Ammon's horn (tissue), 1 donor: ENCODE results near the gene RFX8.
"Not testable (repeated sequence)": the region's sequence is repeated elsewhere in the genome, so short reads cannot be mapped to it uniquely, and the experiment has no call there.

Source experiments
- DNase-seq: peaks from one replicate; pipeline ENCODE4 v3.0.0-alpha.2; 2016; ENCODE audit warnings: low spot score

Gene RFX8

DNA sequence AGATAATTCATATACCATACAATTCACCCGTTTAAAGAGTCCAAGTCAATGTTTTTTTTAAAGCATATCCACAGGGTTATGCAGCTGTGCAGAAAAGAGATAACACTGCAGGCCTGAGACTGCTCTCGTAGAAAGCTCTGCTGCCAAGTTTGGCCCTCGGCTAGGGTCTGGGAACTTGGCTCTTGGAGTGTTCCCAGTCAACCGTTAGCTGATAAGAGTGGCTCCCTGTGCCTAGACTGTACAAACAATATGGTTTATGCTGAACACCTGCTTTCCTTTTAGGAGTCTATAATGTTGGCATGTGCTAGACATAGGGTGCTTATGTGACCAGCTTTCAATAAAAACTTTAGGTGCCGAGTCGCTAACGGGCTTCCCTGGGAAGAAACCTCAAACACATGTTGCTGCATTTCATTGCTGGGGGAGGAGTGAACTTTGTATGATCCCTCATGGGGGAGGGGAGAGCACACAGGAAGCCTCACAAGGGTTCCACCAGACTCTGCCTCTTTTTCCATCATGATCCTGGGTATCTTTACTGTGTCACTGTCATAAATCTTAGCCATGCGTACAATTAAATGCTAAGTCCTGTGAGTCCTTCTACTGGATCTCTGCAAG is 34.7 kb downstream of the RFX8 start:
- no peak for DNase-seq

GRCh38 chr2:101439716-101440115 is 35.2 kb downstream of the RFX8 start:
- DNase-seq = no peak

DNA sequence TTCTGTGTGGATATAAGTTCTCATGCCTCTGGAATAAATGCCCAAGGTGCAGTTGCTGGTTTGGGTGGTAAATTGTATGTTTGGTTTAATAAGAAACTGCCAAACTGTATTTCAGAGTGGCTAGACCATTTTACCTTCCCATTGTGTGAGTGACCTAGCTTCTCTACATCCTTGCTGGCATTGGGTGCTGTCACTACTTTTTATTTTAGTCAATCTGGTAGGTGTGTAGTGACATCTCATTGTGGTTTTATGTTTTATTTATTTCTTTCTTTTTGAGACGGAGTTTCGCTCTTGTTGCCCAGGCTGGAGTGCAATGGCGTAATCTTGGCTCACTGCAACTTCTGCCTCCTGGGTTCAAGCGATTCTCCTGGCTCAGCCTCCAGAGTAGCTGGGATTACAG is 36.4 kb downstream of the RFX8 start:
- not testable (repeated sequence) for DNase-seq

- peak; percentile 12 for DNase-seq
These were observed 39.7 kb downstream of the RFX8 start for GRCh38 chr2:101435001-101435862.

GRCh38 chr2:101433465-101433864 is 41.4 kb downstream of the RFX8 start:
- DNase-seq = no peak

DNA sequence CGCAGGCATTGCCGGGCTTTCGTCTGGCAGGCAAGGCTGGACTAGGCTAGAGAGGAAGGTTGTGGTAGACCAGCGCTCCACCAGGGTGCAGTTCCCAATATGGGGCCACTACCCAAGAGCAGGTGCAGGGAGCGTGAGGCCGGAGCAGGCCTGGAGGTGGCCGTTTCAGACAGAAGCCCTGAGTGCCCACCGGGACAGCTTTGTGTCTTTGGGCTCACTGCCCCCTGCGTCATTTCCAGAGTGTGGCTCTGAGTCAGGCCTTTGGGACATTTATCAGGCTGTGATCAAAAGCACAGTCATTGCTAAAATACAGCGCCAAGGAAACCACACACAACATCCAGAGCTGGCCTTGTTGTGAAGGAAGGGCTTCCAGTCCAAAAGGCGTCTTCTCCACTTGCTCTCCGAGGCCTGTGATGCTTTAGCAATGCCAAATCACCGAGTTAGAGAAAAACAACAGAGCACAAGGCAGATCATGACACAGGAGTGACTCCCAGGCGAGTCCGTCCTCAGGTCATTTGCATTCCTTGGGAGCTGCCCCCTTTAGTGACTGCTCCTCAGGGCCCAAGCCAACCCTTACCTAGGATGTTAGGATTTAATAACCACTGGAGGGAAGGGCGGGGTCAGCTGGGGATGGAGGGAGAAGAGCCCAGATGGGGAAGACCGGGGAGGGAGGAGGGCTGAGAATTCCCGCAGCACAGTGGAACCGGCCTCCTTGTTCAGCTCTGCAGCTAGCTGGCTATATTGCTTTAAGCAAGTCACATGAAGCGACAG is 42.3 kb downstream of the RFX8 start:
- DNase-seq = no peak

DNA sequence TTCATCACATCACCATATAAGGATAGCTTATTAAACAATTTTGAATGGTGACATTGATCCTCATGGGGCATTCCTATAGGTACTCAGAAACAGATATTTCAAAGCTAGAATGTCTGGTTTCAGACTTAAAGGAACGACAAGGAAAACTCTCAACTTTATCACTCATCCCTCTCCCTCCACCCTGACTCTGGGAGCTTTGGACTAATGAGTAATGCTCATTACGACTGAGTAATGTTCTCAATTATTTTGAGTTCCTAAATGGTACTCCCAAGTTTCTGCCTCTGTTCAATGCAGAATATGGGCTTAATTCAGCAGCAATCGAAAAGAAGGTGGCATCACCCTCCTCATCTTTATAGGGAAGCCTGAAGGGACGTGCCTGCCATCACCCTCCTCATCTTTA is 43.4 kb downstream of the RFX8 start:
- no peak for DNase-seq

- no peak for DNase-seq
These were observed 44.8 kb downstream of the RFX8 start for GRCh38 chr2:101430156-101430555.

GRCh38 chr2:101429453-101429852 is 45.5 kb downstream of the RFX8 start:
- no peak for DNase-seq

DNA sequence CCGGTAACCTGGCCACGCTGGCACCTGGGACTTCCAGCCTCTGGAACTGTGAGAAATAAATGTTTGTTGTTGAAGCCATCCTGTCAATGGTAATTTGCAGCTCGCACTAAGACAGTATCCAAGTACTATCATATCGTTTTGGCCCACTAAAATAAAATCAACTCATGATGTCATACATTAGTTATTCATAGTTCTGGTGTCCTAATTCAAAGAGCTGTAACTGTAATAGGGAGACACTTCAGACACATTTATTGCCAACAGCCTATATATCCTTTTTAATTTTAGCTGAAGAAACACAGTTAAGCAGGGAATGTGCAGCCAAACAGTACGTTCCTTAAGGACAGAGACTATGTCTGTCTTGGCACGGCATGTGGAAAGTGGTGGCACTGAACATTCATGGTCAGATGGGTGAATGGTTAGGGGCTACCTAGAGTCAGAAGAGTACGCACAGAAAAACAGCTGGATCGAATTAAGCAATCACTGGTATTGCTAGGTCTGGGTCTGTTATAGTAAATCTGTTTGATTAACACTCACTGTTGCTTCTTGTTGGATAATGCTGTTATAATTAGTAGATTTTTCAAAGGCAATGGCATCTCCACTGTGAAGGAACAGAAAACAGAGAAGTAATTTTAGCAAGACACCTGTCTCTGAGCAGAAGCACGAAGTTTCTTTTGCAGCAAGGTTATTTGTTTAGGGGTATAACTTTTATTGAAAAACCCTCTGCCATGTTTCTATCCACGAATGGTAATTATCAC is 46.3 kb downstream of the RFX8 start:
- DNase-seq = no peak

- no peak for DNase-seq
These were observed 47.2 kb downstream of the RFX8 start for GRCh38 chr2:101427743-101428142.

- no peak for DNase-seq
These were observed 47.7 kb downstream of the RFX8 start for GRCh38 chr2:101427240-101427639.

DNA sequence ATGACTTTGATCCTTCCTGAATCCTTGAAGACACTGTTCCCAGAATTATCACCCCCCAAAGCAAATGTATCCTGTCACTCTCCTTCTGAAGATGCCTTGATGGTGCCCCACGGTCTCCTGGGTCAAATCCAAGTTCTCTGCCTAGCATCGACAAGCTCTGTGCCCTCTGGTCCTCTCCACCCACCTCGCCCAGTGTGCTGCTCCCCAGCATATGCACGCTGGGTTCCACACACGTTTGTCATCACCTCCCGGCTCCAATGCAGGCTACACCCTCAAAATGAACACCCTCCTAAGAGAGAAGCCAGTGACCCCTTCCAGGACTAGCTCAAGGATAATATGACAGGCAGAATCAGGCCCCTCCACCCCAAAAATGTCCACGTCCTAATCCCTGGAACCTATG is 48.1 kb downstream of the RFX8 start:
- no peak for DNase-seq

GRCh38 chr2:101420623-101421022 is 54.3 kb downstream of the RFX8 start:
- no peak for DNase-seq

DNA sequence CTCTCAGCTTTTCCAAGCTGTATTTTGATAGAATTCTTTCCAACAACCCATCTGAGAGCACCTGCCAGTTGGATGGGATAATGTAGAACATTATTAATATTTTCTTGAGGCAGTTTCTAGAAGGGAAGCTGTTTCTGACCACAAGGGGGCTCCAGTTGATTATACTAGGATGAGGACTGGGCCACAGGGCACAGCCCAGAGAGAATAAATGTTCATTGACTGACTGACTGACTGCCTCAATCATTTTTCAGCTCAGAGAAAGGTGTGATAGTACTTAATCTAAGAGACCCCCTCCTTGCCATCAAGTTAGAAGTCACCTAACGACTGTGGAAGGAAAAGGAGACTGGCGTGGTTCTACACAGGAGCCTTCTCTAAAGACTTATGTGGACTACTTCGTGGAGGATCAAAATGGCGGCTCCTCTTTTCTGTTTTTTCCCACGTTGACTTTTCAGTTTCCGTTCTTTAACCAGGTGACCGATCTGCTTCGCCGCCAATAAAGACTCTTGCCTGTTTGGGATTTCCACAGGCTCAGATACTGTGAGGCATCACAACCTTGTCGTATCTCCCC is 55.7 kb downstream of the RFX8 start:
- peak; percentile 68 for DNase-seq

DNA sequence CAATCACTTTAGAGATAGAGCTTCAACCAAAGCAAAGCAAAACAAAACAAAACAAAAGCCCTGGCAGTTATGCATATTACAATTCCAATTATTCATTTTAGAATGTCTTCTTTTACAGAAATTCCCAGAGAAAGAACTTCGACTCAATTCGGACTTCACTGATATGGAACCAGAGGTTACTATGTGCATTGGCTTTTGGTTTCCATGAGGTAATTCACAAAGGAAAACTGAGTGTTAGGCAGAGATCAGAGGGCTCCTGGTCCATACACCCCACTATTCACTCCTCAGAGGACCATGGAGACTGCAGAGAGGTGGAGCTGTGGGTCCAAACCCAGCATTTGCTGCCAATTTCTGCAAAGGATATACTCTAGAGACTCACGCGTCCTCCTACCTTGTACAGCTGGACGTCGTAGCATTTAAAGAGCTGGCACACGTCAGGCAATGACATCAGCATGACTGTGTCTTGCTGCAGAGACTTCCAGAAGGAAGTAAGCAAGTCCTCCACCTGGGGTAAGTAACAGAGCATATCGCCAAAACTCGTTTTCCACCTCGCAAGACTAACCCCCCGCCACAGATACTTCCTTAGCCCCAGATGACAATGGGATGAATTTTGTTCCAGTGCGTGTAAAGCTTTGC is 56.3 kb downstream of the RFX8 start:
- DNase-seq = no peak

DNA sequence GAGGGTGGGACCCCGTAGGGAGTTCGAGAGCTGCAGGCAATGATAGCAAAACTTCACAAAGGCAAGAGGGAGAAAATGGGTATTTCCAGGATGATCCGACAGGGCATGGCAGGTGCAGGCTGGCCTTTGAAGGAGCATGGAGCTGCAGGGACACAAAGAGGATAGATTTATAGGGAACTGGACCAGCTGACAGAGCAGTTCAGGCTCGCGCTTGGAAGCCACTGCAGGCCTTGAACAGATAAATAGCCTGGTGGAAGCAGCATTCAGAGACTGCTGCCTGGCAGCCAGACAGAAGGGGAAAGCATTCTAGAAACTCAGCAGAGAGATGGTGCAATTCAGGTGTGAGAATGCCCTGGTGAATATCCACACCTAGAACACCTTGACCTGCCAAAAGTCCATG is 58.3 kb downstream of the RFX8 start:
- no peak for DNase-seq

DNA sequence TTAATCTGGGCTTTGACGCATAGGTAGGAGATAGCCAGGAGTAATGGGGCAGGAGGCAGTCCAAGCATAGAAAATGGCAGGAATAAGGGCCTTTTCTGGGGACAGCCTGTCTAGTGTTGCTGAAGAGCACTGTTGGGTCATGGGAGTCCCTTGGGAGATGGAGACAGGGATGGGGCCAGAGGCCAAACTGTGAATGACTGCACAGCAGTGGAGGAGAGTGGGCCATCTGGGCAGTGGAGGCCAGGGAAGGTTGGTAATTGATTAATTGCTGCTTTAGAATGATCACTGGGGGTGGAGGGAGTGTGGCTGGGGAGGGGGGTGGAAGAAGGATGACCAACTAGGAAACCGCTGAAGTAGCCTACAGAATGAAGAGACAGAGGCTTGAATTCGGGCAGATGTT is 59.0 kb downstream of the RFX8 start:
- DNase-seq = no peak

GRCh38 chr2:101415220-101415619 is 59.7 kb downstream of the RFX8 start:
- no peak for DNase-seq

GRCh38 chr2:101412092-101412694 is 62.7 kb downstream of the RFX8 start:
- DNase-seq = no peak

DNA sequence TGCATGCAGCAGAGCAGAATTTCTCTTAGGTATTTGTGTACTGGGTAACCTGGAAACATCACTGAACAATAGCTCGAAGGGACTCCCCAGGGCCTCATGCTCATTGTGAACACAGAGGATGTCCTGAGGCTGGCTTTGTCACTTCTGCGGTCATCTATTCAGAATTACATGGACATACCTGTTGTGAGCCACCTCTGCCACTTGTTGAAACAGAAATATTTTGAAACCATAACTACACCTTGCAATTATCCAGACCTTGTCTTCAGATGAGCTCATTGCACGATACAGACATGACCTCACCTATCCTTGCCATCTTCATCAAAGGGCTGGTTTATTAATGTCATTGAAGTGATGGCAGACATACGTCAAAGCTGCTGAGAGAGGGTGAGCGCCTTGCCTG is 64.2 kb downstream of the RFX8 start:
- DNase-seq = no peak
